Stimulated activated CD4-positive, alpha-beta T cell treated with anti-CD3 and anti-CD28 coated beads, Interleukin-4, amount 100 ng/mL, for 48 hours (primary cell): ENCODE results near the gene PDCD4.

ENCODE experiments used
- DNase-seq, 2 donors: peaks; one replicate each; pipeline ENCODE4 v3.0.0-alpha.2; 2020; ENCODE audit warnings: low read depth in 2 of 2

PDCD4 gene

DNA sequence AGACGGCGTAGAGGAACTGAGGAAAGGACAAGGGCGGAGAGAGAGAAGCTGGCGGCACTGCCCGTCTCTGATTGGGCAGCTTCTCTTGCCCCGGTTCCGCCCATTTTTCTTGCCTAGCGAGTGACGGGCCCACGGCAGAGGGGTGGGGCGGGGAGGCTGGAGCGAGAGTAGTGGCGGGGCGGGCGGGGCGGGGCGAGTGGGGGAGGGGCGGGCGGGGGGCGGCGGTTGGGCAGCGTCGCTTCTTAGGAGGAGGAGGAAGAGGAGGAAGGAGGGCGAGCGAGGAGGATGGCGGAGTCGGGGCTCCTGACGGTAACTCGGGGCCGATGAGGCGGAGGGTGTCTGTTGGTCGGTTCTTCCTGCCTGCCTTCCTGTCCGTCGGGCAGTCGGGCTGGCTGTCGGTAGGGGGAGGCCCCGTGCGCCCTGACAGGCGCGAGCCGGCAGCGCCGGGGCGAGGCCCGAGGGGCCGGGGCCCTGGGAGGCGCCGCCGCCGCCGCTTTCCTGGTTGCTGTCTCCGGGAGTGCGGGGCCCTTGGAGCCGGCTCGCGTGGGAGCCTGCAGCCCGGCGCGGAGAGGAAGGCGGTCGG is 47.7 kb downstream of the PDCD4 start, which contains the start of gene SHOC2:
Gene SHOC2, plus strand, starts transcription at position 256 of the 583 bp plus-strand sequence. CDS start 44,755 bp downstream, outside the sequence.
- DNase-seq: peak; percentile 95 to 99

DNA sequence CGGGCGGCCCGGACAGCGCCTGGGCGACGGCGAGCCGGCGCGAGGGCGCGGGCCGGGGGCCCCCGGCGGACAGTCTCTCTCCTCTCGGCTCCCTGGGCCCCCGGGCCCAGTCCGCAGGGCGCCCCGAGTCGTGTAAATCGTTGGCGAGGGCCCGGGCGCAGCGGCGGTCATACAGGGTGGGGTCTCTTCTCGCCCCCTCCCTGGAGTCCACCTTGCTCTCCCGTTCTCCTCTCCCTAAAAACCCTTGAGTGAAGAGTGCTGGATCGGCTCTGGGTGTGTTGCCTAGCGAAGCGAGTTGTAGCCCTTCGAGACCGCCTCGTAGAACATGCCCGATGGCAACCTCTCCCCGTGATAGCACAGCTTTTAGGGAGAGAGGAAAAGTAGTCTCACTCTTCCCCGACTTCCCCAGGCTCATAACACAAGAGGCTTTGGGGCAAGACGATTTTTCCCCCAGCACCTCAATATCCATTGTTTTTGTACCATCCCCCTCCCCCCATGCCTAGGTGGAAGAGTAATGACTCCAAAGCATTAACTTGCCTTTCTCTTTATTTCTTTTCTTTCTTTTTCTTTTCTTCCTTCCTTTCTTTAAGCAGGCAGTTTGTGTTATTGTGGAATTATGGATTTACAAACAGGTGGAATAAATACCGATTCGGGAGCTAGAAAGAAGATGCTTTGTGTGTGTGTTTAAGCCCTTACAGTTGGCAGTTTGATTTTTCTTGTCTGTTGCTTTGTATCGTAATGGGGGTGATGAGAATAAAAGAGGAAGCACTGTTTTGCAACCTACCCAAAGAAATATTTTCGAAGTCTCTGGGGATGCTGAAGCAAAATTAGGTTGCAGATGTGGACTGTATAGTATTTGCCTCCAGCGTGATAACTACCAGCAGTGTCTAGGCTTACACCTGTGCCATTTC is 48.5 kb downstream of the PDCD4 start:
- no peak for DNase-seq

DNA sequence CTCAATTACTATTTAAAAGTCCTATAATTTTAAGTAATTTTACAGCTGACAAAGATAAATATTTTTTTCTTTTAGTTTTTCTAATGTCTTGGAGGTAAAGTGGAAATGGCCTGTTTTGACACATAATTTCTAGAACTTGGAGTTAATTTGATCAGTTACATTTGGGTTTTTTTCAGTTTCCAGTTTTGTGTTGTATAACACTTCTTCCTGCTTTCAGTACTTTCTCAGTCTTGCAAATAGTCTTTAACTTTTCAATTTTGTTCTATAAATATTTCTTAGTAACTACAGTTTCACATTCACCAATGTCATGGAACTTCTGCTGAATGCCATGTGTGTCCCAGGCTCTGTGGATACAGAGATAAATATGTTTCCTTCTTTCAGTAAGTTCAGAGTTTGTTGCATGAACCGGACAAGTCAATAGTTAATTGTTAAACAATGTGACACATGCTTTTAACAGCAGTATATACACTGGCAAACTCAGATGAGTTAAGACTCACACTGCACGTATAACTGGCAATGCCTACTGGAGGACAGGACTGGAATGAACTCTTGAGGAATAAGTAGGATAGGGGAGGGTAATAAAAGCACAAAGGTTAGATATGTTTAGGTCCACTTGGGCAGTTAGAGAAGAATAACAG is 52.2 kb downstream of the PDCD4 start:
- no peak for DNase-seq

DNA sequence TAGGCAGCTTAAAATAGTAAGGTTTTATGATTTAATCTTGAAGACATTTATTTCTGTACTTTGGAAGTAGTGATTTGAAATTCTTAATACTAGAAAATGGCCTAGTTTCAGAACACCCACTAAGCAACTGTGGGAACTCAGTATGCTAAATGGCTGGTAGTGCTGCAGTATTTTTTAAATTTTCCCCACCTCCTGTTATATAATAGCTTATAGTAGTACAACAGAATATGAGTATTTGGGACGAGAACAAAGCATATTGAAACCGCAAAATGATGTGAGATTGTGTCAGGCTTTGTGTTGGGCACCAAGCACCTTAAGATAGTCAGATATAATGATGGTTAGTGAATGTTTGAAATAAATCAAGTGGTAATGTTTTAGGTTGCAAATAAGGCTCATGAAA is 55.7 kb downstream of the PDCD4 start:
- DNase-seq: no peak

DNA sequence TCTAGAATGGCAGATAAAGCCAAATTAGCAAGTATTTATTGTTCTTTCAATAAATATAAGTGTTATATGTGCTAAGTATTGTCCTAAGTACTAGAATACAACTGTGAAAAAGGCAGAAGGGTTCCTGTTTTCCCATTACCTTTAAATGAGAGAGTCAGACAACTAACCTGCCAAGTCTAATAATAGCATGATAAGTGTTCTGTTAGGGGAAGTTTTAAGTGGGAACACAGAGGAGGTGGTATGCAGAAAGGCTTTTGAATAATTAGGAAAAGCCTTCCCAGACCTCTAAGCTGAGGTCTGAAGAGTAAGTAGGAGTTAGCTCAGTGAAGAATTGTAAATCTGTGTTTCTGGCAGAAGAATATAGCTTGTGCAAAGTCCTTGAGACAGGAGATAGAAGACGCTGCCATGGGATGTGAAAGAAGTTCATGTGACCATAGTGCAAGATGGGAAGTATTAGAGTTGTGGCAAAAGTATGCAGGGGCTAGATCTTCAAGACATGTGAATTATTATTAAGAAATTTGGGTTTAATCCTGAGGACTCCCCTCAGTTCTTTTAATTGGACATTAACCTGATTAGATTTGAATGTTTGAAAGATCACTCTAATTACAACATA is 60.1 kb downstream of the PDCD4 start:
- no peak for DNase-seq

DNA sequence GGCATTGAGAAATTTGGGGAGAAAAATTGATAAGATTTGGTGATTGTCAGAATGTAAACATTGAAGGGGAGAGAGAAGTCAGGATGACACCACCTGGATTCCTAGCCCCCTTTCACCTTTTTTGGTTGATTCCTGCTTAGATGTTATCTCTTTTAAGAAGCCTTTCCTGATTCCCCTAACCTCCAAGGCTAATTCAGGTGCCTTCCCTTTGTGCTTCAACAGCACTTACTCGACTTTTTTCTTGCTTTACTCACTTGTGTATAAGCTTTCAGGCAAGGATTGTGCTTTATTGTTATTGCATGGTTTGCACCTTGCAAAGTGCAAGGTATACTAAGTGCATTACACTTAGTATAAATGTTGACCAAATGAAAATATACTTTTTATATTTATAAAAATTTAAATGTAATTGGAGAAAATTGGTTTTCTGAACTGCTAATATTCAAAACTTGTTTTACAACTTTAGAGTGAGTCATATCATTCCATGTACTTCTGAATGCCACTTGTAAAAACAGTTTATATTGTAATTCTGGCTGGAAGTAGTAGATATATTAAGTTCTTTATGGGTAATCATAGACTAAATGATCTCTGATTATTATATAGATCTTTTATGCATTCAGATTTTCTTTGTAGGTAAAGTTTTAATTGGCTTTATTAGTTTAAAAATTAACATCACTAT is 60.9 kb downstream of the PDCD4 start:
- DNase-seq: no peak

DNA sequence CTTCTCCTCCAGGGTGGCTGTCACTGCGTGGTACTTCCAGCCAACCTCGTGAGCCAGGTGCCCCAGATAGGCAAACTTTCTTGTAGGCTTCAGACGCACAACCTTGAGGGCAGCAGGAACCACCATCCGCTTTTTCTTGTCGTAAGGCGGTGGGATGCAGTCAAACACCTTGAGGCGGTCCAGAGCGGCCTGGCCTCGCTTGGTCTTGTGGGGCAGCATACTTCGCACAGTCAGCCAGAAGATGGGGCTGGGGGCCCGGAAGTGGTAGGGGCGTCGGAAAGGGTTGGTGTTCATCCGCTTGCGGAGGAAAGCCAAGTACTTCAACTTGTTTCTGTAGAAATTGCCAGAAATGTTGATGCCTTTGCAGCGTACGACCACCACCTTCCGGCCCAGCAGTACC is 65.0 kb downstream of the PDCD4 start:
- no peak for DNase-seq

DNA sequence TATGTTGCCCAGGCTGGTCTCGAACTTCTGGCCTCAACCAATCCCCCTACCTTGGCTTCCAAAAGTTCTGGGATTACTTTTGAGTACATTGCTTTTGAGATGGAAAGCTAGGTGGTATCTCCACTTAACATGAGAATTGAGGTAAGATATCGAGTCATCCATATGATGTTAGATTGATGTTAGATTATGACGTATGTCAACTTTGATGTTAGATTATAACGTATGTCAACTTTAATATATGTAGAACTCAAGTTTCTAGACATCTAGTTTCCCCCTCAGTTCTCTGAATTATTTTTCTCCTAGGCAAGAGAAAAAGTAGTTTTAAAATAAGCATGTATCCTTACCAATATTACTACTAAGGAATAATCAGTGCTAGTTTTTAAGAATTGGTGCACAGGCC is 67.7 kb downstream of the PDCD4 start:
- no peak for DNase-seq

DNA sequence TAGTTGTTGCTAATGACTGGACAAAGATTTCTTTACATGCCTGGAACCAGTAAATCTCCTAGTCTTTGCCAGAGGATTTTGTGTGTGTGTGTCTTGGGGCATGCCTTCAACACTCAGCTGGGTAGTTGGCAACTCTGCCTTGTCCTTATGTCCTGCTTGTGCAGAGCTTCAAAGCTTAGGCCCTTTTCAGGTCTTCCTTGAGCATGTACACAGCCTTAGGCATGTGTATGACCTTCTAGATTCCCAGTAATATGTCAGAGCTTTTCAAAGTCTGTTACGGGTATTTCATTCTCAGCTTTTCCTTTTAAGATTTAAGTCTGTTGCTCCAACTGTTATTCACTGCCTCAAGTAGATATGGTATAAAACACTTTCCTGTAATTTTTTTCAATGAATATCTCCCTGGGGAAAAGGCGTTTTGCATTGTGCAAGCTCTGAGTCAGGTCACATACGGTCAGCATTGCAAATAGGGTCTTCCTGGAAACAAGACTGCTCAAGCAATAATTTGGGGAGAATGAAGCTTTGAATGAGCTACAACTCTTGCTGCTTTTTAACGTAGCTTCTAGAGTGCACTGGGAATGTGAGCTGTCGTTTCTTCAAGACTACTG is 73.2 kb downstream of the PDCD4 start:
- DNase-seq: no peak

DNA sequence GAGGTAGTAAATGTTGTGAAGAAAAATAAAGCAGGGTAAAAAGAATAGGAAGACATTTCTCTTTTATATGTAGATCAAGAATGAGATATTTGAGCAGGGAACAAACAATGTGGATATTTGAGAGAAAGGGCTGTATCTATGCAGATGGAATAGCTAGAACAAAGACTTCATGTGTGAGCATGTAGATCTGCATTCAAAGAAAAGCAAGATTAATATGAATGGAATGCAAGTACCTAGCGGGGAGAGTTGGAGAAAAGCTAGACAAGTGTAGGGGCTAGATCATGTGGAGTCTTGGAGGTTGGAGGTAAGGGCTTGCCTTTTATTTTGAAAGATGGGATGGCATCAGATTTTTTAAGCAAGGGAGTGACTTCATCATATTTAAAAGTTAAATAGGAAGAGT is 74.8 kb downstream of the PDCD4 start:
- no peak for DNase-seq

DNA sequence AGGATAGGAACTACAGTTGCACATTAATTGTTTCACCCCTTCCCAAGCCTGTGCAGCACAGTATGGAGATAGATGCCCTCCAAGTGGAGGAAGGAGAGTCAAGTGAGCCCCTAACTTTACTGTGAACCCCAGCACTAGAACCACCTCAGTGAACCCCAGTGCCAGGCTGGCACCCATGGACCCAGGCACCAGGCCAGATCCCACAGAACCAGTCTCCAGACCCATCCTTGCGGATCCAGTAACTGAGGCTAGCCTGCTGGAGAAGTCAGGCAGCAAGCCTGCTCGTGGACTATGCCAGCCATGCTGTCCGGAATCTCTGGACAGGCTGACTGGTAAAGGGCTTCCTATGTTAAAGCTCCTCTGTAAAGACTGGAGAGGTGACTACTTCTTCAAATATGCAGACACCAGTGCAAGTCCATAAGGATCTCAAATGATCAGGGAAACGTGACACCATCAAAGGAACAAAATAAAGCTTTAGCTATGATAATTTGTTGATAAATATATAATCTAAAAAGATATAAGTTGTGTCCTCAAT is 75.4 kb downstream of the PDCD4 start:
- no peak for DNase-seq
